ENCODE data around the gene GRM8.

GRCh38 chr7:126401918-126402317 is 850.8 kb downstream of the GRM8 start:
- TF ChIP-seq ZNF350 (tag by site-specific recombination; IDR thresholded peaks at IDR 0.05) (no peak), CTCF (tag by site-specific recombination; IDR thresholded peaks at IDR 0.05) (no peak), ZBTB7A (tag by site-specific recombination; IDR thresholded peaks at IDR 0.05; ENCODE audit: low read depth) (no peak), REST (tag by site-specific recombination; IDR thresholded peaks at IDR 0.05) (no peak), ZNF580 (tag by site-specific recombination; IDR thresholded peaks at IDR 0.05) (no peak), YY1 (tag by site-specific recombination; IDR thresholded peaks at IDR 0.05) (no peak), ZNF274 (IDR thresholded peaks at IDR 0.05; ENCODE audit: low read length) (no peak), ZNF274 (tag by site-specific recombination; IDR thresholded peaks at IDR 0.05; ENCODE audit: borderline replicate concordance) (no peak), KLF1 (tag by site-specific recombination; IDR thresholded peaks at IDR 0.05) (no peak), YY2 (tag by site-specific recombination; IDR thresholded peaks at IDR 0.05) (no peak), ZNF114 (tag by site-specific recombination; IDR thresholded peaks at IDR 0.05) (no peak), ZNF324 (tag by site-specific recombination; IDR thresholded peaks at IDR 0.05) (no peak)
- TF ChIP-seq, protein P1, sequence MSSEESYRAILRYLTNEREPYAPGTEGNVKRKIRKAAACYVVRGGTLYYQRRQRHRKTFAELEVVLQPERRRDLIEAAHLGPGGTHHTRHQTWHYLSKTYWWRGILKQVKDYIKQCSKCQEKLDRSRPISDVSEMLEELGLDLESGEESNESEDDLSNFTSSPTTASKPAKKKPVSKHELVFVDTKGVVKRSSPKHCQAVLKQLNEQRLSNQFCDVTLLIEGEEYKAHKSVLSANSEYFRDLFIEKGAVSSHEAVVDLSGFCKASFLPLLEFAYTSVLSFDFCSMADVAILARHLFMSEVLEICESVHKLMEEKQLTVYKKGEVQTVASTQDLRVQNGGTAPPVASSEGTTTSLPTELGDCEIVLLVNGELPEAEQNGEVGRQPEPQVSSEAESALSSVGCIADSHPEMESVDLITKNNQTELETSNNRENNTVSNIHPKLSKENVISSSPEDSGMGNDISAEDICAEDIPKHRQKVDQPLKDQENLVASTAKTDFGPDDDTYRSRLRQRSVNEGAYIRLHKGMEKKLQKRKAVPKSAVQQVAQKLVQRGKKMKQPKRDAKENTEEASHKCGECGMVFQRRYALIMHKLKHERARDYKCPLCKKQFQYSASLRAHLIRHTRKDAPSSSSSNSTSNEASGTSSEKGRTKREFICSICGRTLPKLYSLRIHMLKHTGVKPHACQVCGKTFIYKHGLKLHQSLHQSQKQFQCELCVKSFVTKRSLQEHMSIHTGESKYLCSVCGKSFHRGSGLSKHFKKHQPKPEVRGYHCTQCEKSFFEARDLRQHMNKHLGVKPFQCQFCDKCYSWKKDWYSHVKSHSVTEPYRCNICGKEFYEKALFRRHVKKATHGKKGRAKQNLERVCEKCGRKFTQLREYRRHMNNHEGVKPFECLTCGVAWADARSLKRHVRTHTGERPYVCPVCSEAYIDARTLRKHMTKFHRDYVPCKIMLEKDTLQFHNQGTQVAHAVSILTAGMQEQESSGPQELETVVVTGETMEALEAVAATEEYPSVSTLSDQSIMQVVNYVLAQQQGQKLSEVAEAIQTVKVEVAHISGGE (tag by site-specific recombination; conservative IDR thresholded peaks at IDR 0.05; ENCODE audit: low read depth): no peak
- TF ChIP-seq, protein P2, sequence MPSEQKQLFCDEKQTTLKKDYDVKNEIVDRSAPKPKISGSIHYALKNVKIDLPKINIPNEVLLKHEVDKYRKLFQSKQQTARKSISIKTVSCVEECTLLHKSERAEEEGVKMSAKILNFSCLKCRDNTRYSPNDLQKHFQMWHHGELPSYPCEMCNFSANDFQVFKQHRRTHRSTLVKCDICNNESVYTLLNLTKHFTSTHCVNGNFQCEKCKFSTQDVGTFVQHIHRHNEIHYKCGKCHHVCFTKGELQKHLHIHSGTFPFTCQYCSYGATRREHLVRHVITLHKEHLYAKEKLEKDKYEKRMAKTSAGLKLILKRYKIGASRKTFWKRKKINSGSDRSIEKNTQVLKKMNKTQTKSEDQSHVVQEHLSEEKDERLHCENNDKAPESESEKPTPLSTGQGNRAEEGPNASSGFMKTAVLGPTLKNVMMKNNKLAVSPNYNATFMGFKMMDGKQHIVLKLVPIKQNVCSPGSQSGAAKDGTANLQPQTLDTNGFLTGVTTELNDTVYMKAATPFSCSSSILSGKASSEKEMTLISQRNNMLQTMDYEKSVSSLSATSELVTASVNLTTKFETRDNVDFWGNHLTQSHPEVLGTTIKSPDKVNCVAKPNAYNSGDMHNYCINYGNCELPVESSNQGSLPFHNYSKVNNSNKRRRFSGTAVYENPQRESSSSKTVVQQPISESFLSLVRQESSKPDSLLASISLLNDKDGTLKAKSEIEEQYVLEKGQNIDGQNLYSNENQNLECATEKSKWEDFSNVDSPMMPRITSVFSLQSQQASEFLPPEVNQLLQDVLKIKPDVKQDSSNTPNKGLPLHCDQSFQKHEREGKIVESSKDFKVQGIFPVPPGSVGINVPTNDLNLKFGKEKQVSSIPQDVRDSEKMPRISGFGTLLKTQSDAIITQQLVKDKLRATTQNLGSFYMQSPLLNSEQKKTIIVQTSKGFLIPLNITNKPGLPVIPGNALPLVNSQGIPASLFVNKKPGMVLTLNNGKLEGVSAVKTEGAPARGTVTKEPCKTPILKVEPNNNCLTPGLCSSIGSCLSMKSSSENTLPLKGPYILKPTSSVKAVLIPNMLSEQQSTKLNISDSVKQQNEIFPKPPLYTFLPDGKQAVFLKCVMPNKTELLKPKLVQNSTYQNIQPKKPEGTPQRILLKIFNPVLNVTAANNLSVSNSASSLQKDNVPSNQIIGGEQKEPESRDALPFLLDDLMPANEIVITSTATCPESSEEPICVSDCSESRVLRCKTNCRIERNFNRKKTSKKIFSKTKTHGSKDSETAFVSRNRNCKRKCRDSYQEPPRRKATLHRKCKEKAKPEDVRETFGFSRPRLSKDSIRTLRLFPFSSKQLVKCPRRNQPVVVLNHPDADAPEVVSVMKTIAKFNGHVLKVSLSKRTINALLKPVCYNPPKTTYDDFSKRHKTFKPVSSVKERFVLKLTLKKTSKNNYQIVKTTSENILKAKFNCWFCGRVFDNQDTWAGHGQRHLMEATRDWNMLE (tag by site-specific recombination; conservative IDR thresholded peaks at IDR 0.05; ENCODE audit: low read depth): no peak
